Panc1 (cell line): Measurements from ENCODE around the gene TMEM174.

Experiments
- TF ChIP-seq, protein P1 (sequence below): fragments of 450-650 bp; IDR thresholded peaks from 2 replicates; pipeline ENCODE4 v1.5.1; 2017; ENCODE audit warnings: mild to moderate bottlenecking
- TF ChIP-seq, protein P2 (sequence below), 2 experiments: IDR thresholded peaks; 2 replicates each; pipeline ENCODE4 v1.6.1; 2011 to 2012; ENCODE audit warnings: low read depth in 2 of 2, control low read depth in 1 of 2, low read length in 1 of 2, mild to moderate bottlenecking in 1 of 2, moderate library complexity in 1 of 2; ENCODE audit not compliant: insufficient read depth in 1 of 2

DNA sequence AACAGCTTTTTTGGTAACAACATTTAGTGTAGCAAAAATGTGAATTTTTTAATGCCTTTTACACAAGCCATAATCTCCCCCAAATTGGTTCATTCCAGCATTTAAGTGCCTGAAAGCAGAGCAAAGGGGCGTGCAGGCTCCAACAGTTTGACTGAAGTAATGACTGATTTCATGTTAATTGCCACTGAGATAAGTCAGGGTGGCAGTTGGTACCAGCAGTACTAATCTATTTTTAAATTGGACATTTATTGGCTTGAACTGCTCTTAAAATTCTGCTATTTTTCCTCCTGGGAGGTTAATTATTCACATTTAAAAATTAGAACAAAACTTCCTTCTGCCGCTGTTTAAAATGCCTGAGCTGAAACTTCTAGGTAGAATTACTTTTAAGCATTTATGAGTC, 40.2 kb upstream of the TMEM174 start:
- TF ChIP-seq, protein P1, sequence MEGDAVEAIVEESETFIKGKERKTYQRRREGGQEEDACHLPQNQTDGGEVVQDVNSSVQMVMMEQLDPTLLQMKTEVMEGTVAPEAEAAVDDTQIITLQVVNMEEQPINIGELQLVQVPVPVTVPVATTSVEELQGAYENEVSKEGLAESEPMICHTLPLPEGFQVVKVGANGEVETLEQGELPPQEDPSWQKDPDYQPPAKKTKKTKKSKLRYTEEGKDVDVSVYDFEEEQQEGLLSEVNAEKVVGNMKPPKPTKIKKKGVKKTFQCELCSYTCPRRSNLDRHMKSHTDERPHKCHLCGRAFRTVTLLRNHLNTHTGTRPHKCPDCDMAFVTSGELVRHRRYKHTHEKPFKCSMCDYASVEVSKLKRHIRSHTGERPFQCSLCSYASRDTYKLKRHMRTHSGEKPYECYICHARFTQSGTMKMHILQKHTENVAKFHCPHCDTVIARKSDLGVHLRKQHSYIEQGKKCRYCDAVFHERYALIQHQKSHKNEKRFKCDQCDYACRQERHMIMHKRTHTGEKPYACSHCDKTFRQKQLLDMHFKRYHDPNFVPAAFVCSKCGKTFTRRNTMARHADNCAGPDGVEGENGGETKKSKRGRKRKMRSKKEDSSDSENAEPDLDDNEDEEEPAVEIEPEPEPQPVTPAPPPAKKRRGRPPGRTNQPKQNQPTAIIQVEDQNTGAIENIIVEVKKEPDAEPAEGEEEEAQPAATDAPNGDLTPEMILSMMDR, result no peak
- TF ChIP-seq, protein P2, sequence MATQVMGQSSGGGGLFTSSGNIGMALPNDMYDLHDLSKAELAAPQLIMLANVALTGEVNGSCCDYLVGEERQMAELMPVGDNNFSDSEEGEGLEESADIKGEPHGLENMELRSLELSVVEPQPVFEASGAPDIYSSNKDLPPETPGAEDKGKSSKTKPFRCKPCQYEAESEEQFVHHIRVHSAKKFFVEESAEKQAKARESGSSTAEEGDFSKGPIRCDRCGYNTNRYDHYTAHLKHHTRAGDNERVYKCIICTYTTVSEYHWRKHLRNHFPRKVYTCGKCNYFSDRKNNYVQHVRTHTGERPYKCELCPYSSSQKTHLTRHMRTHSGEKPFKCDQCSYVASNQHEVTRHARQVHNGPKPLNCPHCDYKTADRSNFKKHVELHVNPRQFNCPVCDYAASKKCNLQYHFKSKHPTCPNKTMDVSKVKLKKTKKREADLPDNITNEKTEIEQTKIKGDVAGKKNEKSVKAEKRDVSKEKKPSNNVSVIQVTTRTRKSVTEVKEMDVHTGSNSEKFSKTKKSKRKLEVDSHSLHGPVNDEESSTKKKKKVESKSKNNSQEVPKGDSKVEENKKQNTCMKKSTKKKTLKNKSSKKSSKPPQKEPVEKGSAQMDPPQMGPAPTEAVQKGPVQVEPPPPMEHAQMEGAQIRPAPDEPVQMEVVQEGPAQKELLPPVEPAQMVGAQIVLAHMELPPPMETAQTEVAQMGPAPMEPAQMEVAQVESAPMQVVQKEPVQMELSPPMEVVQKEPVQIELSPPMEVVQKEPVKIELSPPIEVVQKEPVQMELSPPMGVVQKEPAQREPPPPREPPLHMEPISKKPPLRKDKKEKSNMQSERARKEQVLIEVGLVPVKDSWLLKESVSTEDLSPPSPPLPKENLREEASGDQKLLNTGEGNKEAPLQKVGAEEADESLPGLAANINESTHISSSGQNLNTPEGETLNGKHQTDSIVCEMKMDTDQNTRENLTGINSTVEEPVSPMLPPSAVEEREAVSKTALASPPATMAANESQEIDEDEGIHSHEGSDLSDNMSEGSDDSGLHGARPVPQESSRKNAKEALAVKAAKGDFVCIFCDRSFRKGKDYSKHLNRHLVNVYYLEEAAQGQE (IDR thresholded peaks at IDR 0.05; ENCODE audit: insufficient read depth in 1 of 2, low read depth in 2 of 2, low read length in 1 of 2), result no peak
